HEK293 (cell line): ENCODE data around the gene FAM76B.
A peak's percentile ranks its signal among the peaks of the same experiment; 100 is the strongest.

Source experiments
- CTCF ChIA-PET: fragments of 350-600 bp; formaldehyde crosslinking; extraction: SDS; loops from one replicate; lab custom pipeline; 2021; ENCODE audit warnings: antibody characterized with exemption; lab: Yijun Ruan, JAX
- POLR2A ChIA-PET: fragments of 300-600 bp; formaldehyde crosslinking; extraction: SDS; loops from one replicate; lab custom pipeline; 2020; ENCODE audit warnings: antibody characterized with exemption, inconsistent platforms; lab: Yijun Ruan, JAX
- H3K27ac ChIP-seq: fragments of 200-500 bp; sonication (Bioruptor generic); 2 replicates; pipeline ENCODE4 v1.5.1; 2014; ENCODE audit warnings: low read depth, low read length, control low read depth, inconsistent platforms; ENCODE audit errors: extremely low read depth
- H3K36me3 ChIP-seq, 2 experiments: fragments of 200-500 bp in 1 of 2; sonication (Bioruptor generic) in 1 of 2; 1 replicate in 1 of 2; 2 replicates in 1 of 2; pipeline ENCODE4 v1.5.1; 2014 to 2017; ENCODE audit warnings: inconsistent platforms in 2 of 2, low read length in 2 of 2; ENCODE audit not compliant: control insufficient read depth in 2 of 2, insufficient read depth in 1 of 2
- H3K4me1 ChIP-seq: fragments of 200-500 bp; sonication (Bioruptor generic); 2 replicates; pipeline ENCODE4 v1.5.1; 2014; ENCODE audit warnings: mild to moderate bottlenecking, low read length, inconsistent platforms; ENCODE audit not compliant: control insufficient read depth, insufficient read depth
- H3K4me3 ChIP-seq: 2 replicates; pipeline ENCODE4 v1.5.1; 2011; ENCODE audit warnings: low read depth, mild to moderate bottlenecking, control low read depth, low read length, moderate library complexity
- H3K9me3 ChIP-seq: fragments of 200-500 bp; sonication (Bioruptor generic); 2 replicates; pipeline ENCODE4 v1.5.1; 2014; ENCODE audit warnings: low read depth, low read length, inconsistent platforms; ENCODE audit not compliant: control insufficient read depth, insufficient read depth
- BCL6B ChIP-seq: fragments of 450-650 bp; formaldehyde crosslinking; IDR thresholded peaks from 2 replicates; pipeline ENCODE4 v1.5.1; 2017; ENCODE audit warnings: missing biosample characterization, missing genetic modification characterization
- GLIS2 ChIP-seq: fragments of 450-650 bp; formaldehyde crosslinking; IDR thresholded peaks from 2 replicates; pipeline ENCODE4 v1.5.1; 2016; ENCODE audit warnings: missing biosample characterization, missing genetic modification characterization
- KLF10 ChIP-seq: fragments of 450-650 bp; IDR thresholded peaks from 2 replicates; pipeline ENCODE4 v1.5.1; 2018; ENCODE audit warnings: missing biosample characterization, mild to moderate bottlenecking, missing genetic modification characterization
- MYNN ChIP-seq: fragments of 450-650 bp; formaldehyde crosslinking; IDR thresholded peaks from 2 replicates; pipeline ENCODE4 v1.5.1; 2016; ENCODE audit warnings: missing biosample characterization, missing genetic modification characterization, borderline replicate concordance
- SP2 ChIP-seq: fragments of 450-650 bp; formaldehyde crosslinking; IDR thresholded peaks from 2 replicates; pipeline ENCODE4 v1.5.1; 2016; ENCODE audit warnings: missing biosample characterization, missing genetic modification characterization
- ZBTB17 ChIP-seq: fragments of 450-650 bp; formaldehyde crosslinking; IDR thresholded peaks from 2 replicates; pipeline ENCODE4 v1.5.1; 2016; ENCODE audit warnings: missing biosample characterization, missing genetic modification characterization
- ZBTB20 ChIP-seq: fragments of 450-650 bp; formaldehyde crosslinking; IDR thresholded peaks from 2 replicates; pipeline ENCODE4 v1.5.1; 2016; ENCODE audit warnings: missing biosample characterization, missing genetic modification characterization
- ZBTB7A ChIP-seq: fragments of 450-650 bp; formaldehyde crosslinking; IDR thresholded peaks from 2 replicates; pipeline ENCODE4 v1.5.1; 2016; ENCODE audit warnings: low read depth, missing biosample characterization, missing genetic modification characterization
- ZFHX2 ChIP-seq: fragments of 450-650 bp; formaldehyde crosslinking; conservative IDR thresholded peaks from 2 replicates; pipeline ENCODE4 v1.5.1; 2016; ENCODE audit warnings: missing biosample characterization, missing genetic modification characterization
- ZFP41 ChIP-seq: fragments of 450-650 bp; formaldehyde crosslinking; IDR thresholded peaks from 2 replicates; pipeline ENCODE4 v1.5.1; 2016; ENCODE audit warnings: missing biosample characterization, missing genetic modification characterization, borderline replicate concordance
- ZFP69B ChIP-seq: fragments of 450-650 bp; formaldehyde crosslinking; IDR thresholded peaks from 2 replicates; pipeline ENCODE4 v1.5.1; 2016; ENCODE audit warnings: missing biosample characterization, missing genetic modification characterization
- ZNF114 ChIP-seq: fragments of 450-650 bp; formaldehyde crosslinking; IDR thresholded peaks from 2 replicates; pipeline ENCODE4 v1.5.0; 2017; ENCODE audit warnings: missing biosample characterization, missing genetic modification characterization
- ZNF169 ChIP-seq: fragments of 450-650 bp; formaldehyde crosslinking; IDR thresholded peaks from 2 replicates; pipeline ENCODE4 v1.5.1; 2016; ENCODE audit warnings: missing biosample characterization, missing genetic modification characterization
- ZNF2 ChIP-seq: fragments of 450-650 bp; formaldehyde crosslinking; IDR thresholded peaks from 2 replicates; pipeline ENCODE4 v1.5.1; 2016; ENCODE audit warnings: missing biosample characterization, missing genetic modification characterization
- ZNF335 ChIP-seq: fragments of 450-650 bp; formaldehyde crosslinking; conservative IDR thresholded peaks from 2 replicates; pipeline ENCODE4 v1.5.1; 2016; ENCODE audit warnings: missing biosample characterization, missing genetic modification characterization
- ZNF354C ChIP-seq: fragments of 450-650 bp; formaldehyde crosslinking; IDR thresholded peaks from 2 replicates; pipeline ENCODE4 v1.5.1; 2016; ENCODE audit warnings: missing biosample characterization, missing genetic modification characterization, low read depth, borderline replicate concordance
- ZNF423 ChIP-seq: fragments of 450-650 bp; formaldehyde crosslinking; IDR thresholded peaks from 2 replicates; pipeline ENCODE4 v1.5.1; 2016; ENCODE audit warnings: missing biosample characterization, missing genetic modification characterization
- ZNF600 ChIP-seq: fragments of 450-650 bp; formaldehyde crosslinking; IDR thresholded peaks from 2 replicates; pipeline ENCODE4 v1.5.1; 2016; ENCODE audit warnings: missing biosample characterization, missing genetic modification characterization
- ZNF645 ChIP-seq: fragments of 450-650 bp; formaldehyde crosslinking; IDR thresholded peaks from 2 replicates; pipeline ENCODE4; 2016; ENCODE audit warnings: missing biosample characterization, missing genetic modification characterization
- ZNF707 ChIP-seq: fragments of 450-650 bp; formaldehyde crosslinking; IDR thresholded peaks from 2 replicates; pipeline ENCODE4 v1.5.1; 2016; ENCODE audit warnings: missing biosample characterization, missing genetic modification characterization
- TF ChIP-seq, protein P1 (sequence below): fragments of 450-650 bp; formaldehyde crosslinking; IDR thresholded peaks from 2 replicates; pipeline ENCODE4 v1.5.1; 2016; ENCODE audit warnings: missing biosample characterization, missing genetic modification characterization
- TF ChIP-seq, protein P2 (sequence below): fragments of 450-650 bp; formaldehyde crosslinking; IDR thresholded peaks from 2 replicates; pipeline ENCODE4 v1.5.1; 2017; ENCODE audit warnings: missing biosample characterization, missing genetic modification characterization

FAM76B gene

DNA sequence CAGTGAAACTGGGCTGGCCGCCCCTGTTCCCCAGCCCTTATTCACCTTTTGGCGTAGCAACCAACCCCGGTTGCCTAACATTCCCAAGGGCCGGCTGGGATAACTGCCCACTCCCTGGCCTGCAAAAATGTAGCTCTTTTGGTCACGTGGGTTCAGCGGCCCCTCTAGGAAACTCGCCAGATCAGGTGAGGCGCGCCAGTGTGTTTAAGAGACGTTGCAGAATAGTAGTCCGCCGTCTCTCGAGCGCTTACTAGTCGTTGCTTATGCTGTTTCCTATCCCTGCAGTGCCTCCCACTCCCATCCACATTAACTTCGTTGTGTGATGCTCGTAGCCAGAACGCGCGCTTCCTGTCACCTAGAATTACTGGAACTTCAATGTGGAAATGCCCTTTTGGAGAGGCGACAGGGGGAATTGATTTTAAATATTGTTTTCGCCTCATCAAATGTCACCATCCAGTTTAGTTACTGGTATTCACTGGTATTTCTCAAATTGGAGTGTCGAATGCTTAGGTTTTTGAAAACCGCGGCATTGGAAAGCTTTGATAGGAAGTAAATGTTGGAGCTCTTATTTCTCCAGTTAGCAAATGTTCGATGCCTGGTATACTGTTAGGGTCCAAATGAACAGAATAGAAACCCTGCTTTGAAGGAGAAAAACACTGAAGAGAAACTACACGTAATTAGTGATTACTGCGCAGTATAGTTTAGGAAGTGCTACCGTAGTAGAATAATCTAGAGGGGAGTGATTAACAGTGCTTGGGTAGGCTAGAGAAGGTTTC is 1.5 kb upstream of the FAM76B start:
- ChIA-PET CTCF (interaction anchor here (1.1 to 1.4 kb wide), 2 partner anchors 45 to 552 kb away, joined by 3 to 7 read pairs; partner anchors contain the start of gene MAML2), POLR2A (interaction anchor here (0.6 to 4.2 kb wide), 10 partner anchors 12 to 723 kb away, joined by 3 to 19 read pairs (median 4); partner anchors contain the start of genes CCDC82, JRKL, MTMR2 and SESN3)
- Histone ChIP-seq H3K4me1 (no peaks in the 10 kb centered on the region), H3K36me3 (peaks cover under 1 to 16% of the 10 kb centered on the region in 2 experiments), H3K9me3 (no peaks in the 10 kb centered on the region), H3K4me3 (peak overlapping the region; percentile 99), H3K27ac (peak overlapping the region; percentile 80)
- TF ChIP-seq MYNN (tag by site-specific recombination), result peak; percentile 93
- TF ChIP-seq ZFP69B (tag by site-specific recombination), result 0 out of 2 replicates have a peak, but pooled peaks have one; percentile 4
- peak; percentile 42 for TF ChIP-seq ZNF335 (tag by site-specific recombination)
- no peak for TF ChIP-seq ZNF707
- TF ChIP-seq ZNF600 (tag by site-specific recombination), result peak; percentile 66
- TF ChIP-seq ZNF114, result no peak
- no peak for TF ChIP-seq ZFP41
- TF ChIP-seq BCL6B (tag by site-specific recombination), result 0 out of 2 replicates have a peak, but pooled peaks have one; percentile 4

DNA sequence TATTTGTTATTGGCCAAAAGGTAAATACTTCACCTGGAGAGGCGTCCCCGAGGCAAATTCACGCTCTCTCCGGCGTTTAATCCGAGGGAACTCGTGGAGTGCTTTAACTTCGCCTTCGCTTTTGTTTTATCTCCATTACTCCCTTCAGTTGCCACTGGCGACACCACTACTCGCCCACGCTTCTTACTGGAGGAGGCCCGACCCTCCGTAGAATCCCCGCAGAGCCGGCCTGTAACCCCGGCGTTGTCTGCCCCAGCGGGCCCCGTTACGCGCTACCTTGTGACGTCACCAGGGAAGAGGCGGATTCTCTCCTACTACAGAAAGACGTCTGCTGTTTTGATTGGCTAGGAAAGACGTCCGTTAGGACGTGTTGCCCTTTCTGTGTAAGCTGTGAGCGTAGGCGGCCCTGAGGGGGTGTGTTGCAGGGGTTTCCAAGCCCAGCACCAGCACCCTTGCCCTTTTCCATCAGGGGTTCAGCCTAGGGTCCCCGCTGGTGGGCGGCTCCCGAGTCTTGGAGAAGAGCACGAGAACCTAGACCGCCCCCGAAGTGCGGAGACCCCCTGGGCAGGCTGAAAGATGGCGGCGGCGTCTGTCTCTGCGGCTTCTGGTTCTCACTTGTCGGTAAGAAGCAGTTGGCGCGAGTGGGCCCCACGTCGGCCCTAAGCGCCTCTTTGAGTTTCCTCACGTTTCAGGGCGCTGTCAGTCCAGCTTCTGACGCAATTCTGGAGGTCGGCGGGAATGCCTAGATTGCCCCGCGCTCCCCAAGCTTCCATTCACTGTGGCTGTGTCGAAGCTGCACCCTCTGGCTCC is 746 bp upstream of the FAM76B start, which contains the start of gene CEP57:
CEP57 (plus strand) TSS at position 376 of the 810 bp plus-strand sequence; CDS start at position 577, 201 bp downstream.
- POLR2A ChIA-PET, result interaction anchor here (0.5 to 4.2 kb wide), 21 partner anchors 9 to 817 kb away, joined by 3 to 19 read pairs (median 4); partner anchors contain the start of genes CCDC82, CWC15, JRKL and KDM4D
- H3K27ac ChIP-seq, result peak within 1 kb of the TSS; percentile 80
- CTCF ChIA-PET, result interaction anchor here (0.6 to 1.4 kb wide), 3 partner anchors 46 to 553 kb away, joined by 3 to 7 read pairs (median 3); partner anchors contain the start of gene MAML2
- 0 out of 2 replicates have a peak, but pooled peaks have one; percentile 9 for TF ChIP-seq BCL6B (tag by site-specific recombination)
- TF ChIP-seq ZNF354C (tag by site-specific recombination), result no peak
- TF ChIP-seq ZBTB20 (tag by site-specific recombination), result peak; percentile 63
- peak; percentile 35; the same call in 1 of the 2 replicates for TF ChIP-seq ZNF423 (tag by site-specific recombination)
- no peak for TF ChIP-seq ZNF645
- no peak for TF ChIP-seq ZBTB17 (tag by site-specific recombination)
- TF ChIP-seq SP2, result peak; percentile 43
- peak; percentile 80 for TF ChIP-seq KLF10 (tag by site-specific recombination)
- TF ChIP-seq ZFHX2 (tag by site-specific recombination), result peak; percentile 91
- TF ChIP-seq, protein P1, sequence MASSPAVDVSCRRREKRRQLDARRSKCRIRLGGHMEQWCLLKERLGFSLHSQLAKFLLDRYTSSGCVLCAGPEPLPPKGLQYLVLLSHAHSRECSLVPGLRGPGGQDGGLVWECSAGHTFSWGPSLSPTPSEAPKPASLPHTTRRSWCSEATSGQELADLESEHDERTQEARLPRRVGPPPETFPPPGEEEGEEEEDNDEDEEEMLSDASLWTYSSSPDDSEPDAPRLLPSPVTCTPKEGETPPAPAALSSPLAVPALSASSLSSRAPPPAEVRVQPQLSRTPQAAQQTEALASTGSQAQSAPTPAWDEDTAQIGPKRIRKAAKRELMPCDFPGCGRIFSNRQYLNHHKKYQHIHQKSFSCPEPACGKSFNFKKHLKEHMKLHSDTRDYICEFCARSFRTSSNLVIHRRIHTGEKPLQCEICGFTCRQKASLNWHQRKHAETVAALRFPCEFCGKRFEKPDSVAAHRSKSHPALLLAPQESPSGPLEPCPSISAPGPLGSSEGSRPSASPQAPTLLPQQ (tag by site-specific recombination), result peak; percentile 94
- TF ChIP-seq, protein P2, sequence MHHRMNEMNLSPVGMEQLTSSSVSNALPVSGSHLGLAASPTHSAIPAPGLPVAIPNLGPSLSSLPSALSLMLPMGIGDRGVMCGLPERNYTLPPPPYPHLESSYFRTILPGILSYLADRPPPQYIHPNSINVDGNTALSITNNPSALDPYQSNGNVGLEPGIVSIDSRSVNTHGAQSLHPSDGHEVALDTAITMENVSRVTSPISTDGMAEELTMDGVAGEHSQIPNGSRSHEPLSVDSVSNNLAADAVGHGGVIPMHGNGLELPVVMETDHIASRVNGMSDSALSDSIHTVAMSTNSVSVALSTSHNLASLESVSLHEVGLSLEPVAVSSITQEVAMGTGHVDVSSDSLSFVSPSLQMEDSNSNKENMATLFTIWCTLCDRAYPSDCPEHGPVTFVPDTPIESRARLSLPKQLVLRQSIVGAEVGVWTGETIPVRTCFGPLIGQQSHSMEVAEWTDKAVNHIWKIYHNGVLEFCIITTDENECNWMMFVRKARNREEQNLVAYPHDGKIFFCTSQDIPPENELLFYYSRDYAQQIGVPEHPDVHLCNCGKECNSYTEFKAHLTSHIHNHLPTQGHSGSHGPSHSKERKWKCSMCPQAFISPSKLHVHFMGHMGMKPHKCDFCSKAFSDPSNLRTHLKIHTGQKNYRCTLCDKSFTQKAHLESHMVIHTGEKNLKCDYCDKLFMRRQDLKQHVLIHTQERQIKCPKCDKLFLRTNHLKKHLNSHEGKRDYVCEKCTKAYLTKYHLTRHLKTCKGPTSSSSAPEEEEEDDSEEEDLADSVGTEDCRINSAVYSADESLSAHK (tag by site-specific recombination), result no peak
- peak; percentile 96 for TF ChIP-seq GLIS2
- TF ChIP-seq ZBTB7A (tag by site-specific recombination), result 0 out of 2 replicates have a peak, but pooled peaks have one; percentile 16
- peak; percentile 22; the same call in 1 of the 2 replicates for TF ChIP-seq ZNF2 (tag by site-specific recombination)
- no peak for TF ChIP-seq ZNF169 (tag by site-specific recombination)

More for the DNA sequence above, 746 bp upstream of the FAM76B start, which contains the start of gene CEP57:
- no peaks in the 10 kb centered on the region for H3K4me1 ChIP-seq
- peaks cover 6 to 24% of the 10 kb centered on the region in 2 experiments for H3K36me3 ChIP-seq
- H3K9me3 ChIP-seq, result no peaks in the 10 kb centered on the region
- peak within 1 kb of the TSS; percentile 99 for H3K4me3 ChIP-seq
